ENCODE data around the gene MAMDC2.
"Not testable (repeated sequence)": the region's sequence is repeated elsewhere in the genome, so short reads cannot be mapped to it uniquely, and the experiment has no call there.

MAMDC2 gene

DNA sequence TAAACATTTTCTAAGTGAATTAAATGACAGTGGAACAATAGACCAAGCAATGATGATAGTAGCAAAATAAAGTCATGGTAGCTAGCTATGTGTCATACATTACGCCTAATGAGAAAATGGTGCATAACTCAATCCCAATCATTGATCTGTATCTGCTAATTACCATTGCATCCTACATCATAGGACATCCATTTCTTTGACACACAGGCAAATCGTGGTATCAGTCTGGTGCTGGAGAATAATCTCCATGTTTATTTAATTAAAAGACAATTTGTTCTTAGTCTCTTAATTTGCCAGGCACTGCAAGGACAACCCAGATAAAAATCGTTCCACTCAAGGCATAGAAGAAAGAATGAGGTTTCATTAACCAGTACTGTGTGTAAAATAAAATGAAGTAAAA, 125.6 kb downstream of the MAMDC2 start:
- no peak for DNase-seq (ENCODE audit: insufficient read length, low spot score)
- FAIRE-seq = no peak

GRCh38 chr9:70170151-70170790, 126.6 kb downstream of the MAMDC2 start:
- DNase-seq (ENCODE audit: insufficient read length, low spot score) = no peak
- no peak for FAIRE-seq

GRCh38 chr9:70172532-70172931, 128.9 kb downstream of the MAMDC2 start:
- FAIRE-seq = no peak
- DNase-seq (ENCODE audit: insufficient read length, low spot score) = no peak

DNA sequence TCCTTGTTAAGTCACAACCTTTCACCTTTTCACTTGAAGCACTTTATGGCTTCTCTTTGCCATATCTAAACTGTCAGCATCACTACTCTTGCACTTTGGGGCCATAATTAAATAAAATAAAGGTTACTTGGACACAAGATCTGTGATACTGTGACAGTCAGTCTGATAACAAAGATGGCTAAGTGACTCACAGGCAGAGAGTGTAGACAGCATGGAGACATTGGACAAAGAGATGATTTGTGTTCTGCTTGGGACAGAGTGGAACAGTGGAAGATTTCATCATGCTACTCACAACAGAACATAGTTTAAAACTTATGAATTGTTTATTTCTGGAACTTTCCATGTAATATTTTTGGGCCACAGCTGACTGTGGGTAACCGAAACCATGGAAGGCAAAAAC, 133.5 kb downstream of the MAMDC2 start:
- FAIRE-seq (no peak), DNase-seq (ENCODE audit: insufficient read length, low spot score) (no peak)

- no peak for FAIRE-seq
- no peak for DNase-seq (ENCODE audit: insufficient read length, low spot score)
Measured at GRCh38 chr9:70192707-70193106, 149.1 kb downstream of the MAMDC2 start.

DNA sequence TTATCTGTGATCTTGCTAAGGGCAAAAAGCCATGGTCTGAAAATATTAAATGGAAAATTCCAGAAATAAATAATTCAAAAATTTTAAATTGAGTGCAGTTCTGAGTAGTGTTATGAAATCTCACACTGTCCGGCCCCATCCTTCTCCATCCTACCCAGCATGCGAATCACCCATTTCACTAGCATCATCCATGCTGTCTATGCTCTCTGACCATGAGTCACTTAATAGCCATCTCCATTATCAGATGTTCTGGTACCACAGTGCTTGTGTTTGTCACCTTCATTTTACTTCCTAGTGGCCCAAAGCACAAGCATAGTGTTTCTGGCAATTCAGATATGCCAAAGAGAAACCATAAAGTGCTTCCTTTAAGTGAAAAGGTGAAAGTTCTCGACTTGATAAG, 151.8 kb downstream of the MAMDC2 start:
- no peak for FAIRE-seq
- no peak for DNase-seq (ENCODE audit: insufficient read length, low spot score)

DNA sequence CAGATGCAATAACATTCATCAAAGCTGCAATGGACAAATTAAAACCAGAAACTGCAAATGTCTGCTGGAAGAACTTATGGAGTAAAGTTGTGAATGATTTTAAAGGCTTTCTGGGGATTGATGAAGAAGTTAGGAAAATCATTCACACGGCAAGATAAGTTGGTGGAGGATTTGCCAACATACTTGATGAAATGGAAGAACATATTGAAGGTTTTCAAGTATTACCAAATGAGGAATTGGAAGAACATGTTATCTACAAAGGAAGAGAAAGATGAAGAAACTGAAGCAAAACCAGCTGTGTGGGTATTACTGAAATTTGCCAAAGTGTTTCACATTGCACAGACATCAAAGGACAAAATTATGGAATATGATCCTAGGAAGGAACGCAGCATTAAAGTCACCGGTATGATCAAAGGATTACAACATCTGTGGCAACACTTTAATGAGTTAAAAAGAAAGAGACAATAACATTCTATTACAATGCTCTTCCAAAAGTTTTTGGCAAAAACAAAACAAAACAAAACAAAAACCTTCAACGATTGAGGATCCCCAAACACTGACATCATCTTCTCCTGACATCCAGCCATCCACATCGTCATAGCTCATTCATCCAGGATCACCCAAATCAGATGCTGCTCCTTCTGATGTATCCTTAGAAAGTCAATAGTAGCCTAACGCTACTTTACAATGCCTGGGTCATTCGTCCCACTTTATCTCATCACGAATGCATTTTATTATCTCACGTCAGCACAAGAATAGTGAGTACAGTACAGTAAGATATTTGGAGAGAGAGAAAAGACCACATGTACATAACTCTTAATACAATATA, 153.8 kb downstream of the MAMDC2 start:
- no peak for FAIRE-seq
- DNase-seq (ENCODE audit: insufficient read length, low spot score) = no peak

DNA sequence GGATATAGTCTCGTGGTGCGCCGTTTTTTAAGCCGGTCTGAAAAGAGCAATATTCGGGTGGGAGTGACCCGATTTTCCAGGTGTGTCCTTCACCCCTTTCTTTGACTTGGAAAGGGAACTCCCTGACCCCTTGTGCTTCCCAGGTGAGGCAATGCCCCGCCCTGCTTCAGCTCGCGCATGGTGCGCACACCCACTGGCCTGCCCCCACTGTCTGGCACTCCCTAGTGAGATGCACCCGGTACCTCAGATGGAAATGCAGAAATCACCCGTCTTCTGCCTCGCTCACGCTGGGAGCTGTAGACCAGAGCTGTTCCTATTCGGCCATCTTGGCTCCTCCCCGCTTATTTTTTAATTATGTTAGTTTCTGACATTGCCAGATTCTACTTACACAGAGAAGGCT, 161.1 kb downstream of the MAMDC2 start:
- FAIRE-seq; DNase-seq (ENCODE audit: insufficient read length, low spot score): not testable (repeated sequence)

GRCh38 chr9:70205366-70206020, 161.8 kb downstream of the MAMDC2 start:
- FAIRE-seq (no peak), DNase-seq (ENCODE audit: insufficient read length, low spot score) (no peak)

DNA sequence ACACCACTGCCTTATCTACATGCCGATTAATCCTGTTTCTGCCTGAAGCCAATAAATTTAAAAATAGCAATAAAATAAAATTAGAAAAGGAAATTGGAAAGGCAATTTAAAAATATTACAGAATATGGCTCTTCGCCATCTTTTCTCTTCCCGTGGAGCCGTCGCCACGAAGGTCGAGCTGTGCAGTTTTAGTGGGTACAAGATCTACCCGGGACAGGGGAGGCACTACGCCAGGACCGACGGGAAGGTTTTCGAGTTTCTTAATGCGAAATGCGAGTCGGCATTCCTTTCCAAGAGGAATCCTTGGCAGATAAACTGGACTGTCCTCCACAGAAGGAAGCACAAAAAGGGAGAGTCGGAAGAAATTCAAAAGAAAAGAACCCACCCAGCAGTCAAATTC, 173.4 kb downstream of the MAMDC2 start:
- no peak for FAIRE-seq
- no peak for DNase-seq (ENCODE audit: insufficient read length, low spot score)

GRCh38 chr9:70218767-70219166, 175.1 kb downstream of the MAMDC2 start:
- FAIRE-seq = no peak
- DNase-seq (ENCODE audit: insufficient read length, low spot score) = no peak

- FAIRE-seq (no peak), DNase-seq (ENCODE audit: insufficient read length, low spot score) (no peak)
Measured at GRCh38 chr9:70220216-70220615, 176.6 kb downstream of the MAMDC2 start.

GRCh38 chr9:70222354-70222753, 178.7 kb downstream of the MAMDC2 start:
- DNase-seq (ENCODE audit: insufficient read length, low spot score) = no peak
- no peak for FAIRE-seq

DNA sequence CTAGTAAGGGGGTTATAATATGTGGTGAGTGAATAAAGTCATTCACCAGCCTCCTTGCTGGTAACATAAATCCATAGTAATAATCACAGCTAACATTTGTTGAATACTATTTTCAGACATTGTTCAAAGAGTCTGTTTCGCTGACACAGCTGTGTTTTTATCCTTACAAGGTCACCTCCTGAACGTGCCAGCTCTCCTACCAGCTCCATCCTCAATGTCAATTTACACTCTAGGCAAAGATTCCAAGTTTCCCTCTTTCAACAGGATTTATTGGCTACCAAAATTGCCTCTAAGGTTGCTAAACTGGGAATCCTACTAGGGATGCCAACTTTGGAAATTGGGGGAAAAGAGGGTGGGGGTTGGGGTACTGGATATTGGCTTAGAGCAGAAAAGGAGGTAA, 184.5 kb downstream of the MAMDC2 start:
- DNase-seq (ENCODE audit: insufficient read length, low spot score) (no peak), FAIRE-seq (no peak)

GRCh38 chr9:70228611-70229010, 185.0 kb downstream of the MAMDC2 start:
- no peak for FAIRE-seq
- no peak for DNase-seq (ENCODE audit: insufficient read length, low spot score)

DNA sequence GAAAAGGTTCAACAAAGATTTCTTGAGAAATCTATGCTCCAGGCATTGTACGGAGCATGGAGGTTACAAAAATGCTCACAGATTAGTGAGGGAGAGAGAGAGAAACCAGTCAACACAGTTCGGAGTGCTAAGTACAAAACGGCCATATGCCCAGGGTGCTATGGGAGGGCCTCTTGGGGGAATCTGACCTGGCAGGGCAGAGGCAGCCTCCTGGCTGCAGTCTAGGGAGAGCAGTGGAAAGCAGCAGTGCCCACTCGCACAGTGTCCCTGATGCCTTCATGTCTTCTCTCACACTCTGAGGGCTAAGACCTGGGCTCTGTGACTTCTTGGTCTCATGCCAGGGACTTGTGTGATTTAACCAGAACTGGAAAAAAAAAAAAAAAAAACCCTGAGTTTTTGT, 185.4 kb downstream of the MAMDC2 start:
- no peak for DNase-seq (ENCODE audit: insufficient read length, low spot score)
- FAIRE-seq = no peak

DNA sequence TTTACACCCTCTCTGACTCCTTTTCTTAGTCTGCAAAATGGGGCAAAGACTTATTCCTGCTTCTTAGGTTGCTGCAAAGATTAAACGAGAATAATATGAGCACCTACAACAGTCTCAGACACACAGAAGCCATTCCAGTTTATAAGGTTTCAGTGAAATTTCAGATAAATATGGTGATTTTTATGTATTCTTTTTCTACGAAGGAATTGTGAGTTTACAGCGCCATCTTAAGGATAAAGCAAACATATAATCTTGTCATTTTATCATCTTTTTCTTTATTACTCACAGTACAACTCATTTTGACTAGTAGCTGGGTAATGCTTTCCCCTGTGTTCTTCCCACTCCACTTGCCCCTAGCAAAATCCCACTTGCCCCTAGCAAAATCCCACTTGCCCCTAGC, 185.9 kb downstream of the MAMDC2 start:
- FAIRE-seq = no peak
- DNase-seq (ENCODE audit: insufficient read length, low spot score) = no peak

GRCh38 chr9:70232476-70232875, 188.8 kb downstream of the MAMDC2 start:
- no peak for FAIRE-seq
- DNase-seq (ENCODE audit: insufficient read length, low spot score) = no peak

GRCh38 chr9:70234208-70234607, 190.6 kb downstream of the MAMDC2 start:
- not testable (repeated sequence) for FAIRE-seq; DNase-seq (ENCODE audit: insufficient read length, low spot score)

DNA sequence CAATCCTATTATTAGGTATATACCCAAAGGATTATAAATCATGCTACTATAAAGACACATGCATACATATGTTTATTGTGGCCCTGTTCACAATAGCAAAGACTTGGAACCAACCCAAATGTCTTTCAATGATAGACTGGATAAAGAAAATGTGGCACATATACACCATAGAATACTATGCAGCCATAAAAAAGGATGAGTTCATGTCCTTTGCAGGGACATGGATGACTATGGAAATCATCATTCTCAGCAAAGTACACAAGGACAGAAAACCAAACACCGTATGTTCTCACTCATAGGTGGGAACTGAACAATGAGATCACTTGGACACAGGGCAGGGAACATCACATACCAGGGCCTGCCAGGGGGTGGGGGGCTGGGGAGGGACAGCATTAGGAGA, 202.3 kb downstream of the MAMDC2 start:
- not testable (repeated sequence) for FAIRE-seq; DNase-seq (ENCODE audit: insufficient read length, low spot score)

DNA sequence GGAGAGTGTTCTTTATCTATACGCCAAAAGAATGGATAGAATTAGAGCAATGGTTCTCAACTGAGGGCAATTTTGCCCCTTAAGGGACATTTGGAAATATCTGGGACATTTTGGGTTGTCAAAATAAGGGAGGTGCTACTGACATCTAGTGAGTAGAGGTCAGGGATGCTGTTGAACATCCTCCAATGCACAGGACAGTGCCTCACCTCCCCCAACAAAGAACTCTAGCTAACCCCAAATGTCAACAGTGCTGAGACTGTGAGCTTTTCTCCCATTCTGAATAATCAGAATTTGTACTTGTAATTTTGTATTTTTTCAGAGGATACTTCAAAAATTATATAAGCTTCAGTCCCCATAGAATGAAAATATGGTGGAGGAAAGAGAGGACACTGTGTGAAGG, 206.6 kb downstream of the MAMDC2 start:
- FAIRE-seq (no peak), DNase-seq (ENCODE audit: insufficient read length, low spot score) (no peak)

DNA sequence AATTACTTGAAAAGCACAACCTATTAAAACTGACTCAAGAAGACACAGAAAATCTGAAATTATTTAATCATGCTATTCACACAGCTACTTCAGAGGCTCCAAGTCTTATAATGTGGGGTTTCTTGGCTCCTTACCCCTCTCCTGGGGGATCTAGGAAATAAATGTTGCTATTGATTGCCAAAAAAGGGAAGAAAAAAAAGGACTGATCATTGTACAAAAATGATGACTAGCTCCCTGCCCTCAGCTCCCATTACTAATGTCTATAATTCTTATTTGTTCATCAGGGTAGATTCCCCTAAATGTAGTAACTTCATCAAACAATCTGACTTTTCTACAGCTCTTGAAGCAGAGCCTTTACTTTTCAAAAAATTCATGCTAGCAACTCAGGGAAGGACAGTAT, 211.8 kb downstream of the MAMDC2 start:
- FAIRE-seq (no peak), DNase-seq (ENCODE audit: insufficient read length, low spot score) (no peak)
